AG04449 (cell line): ENCODE results near the gene ZBTB16.

Experiments used
- CTCF ChIA-PET: fragments of 350-600 bp; formaldehyde crosslinking; extraction: SDS; loops from one replicate; lab custom pipeline; 2021; ENCODE audit warnings: antibody characterized with exemption; lab: Yijun Ruan, JAX
- POLR2A ChIA-PET: fragments of 400-600, 350-600 bp; formaldehyde crosslinking; extraction: SDS; loops from one replicate; lab custom pipeline; 2020; ENCODE audit warnings: antibody characterized with exemption, inconsistent platforms; lab: Yijun Ruan, JAX
- DNase-seq: peaks from one replicate; pipeline ENCODE4 v3.0.0-alpha.2; 2010; ENCODE audit warnings: low read depth, low spot score
- H3K4me3 ChIP-seq: 2 replicates; pipeline ENCODE4 v1.5.1; 2011; ENCODE audit warnings: low read depth, mild to moderate bottlenecking, control low read depth, low read length
- CTCF ChIP-seq: IDR thresholded peaks from one replicate; pipeline ENCODE4 v1.5.1; 2011; ENCODE audit warnings: mild to moderate bottlenecking, moderate library complexity, low read length, control low read depth, inconsistent platforms; ENCODE audit not compliant: insufficient read depth; ENCODE audit errors: missing control alignments

ZBTB16 gene

DNA sequence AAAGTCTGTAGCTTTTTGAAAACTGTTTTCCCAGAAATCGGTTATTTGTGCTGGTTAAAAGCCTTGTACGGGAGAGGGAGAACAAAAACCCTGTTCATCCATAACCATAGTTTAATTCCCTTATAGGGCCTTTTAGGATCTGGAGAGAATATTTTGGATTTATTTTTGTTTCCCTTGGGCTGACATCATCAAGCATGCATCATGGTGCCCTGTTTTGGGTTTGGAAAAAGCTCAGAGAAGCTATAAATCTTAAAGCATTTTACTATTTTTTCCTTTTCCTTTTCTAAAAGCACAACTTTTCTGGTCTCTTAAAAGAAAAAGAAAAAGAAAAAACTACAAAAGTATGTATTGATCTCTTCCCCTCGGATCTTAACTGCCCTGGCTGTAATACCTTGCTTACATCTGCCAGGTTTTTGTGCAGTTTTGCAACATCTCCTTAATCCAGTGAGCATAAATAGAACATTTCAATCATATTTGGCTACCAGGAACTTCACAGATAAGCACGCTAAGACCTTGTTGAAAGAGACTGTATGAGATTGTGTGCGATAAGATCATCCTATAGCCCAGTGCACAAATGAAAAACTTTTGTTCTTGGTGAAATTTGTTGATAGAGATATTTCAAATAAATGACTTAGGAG, 88.0 kb downstream of the ZBTB16 start:
- no peak for TF ChIP-seq CTCF
- ChIA-PET CTCF (no interaction called here), POLR2A (no interaction called here)
- H3K4me3 ChIP-seq: no peak overlapping the region
- DNase-seq: no peak

- ChIA-PET POLR2A (no interaction called here), CTCF (no interaction called here)
- DNase-seq: no peak
- no peak overlapping the region for H3K4me3 ChIP-seq
- no peak for TF ChIP-seq CTCF
Observed at GRCh38 chr11:114148013-114148382, 88.5 kb downstream of the ZBTB16 start.

DNA sequence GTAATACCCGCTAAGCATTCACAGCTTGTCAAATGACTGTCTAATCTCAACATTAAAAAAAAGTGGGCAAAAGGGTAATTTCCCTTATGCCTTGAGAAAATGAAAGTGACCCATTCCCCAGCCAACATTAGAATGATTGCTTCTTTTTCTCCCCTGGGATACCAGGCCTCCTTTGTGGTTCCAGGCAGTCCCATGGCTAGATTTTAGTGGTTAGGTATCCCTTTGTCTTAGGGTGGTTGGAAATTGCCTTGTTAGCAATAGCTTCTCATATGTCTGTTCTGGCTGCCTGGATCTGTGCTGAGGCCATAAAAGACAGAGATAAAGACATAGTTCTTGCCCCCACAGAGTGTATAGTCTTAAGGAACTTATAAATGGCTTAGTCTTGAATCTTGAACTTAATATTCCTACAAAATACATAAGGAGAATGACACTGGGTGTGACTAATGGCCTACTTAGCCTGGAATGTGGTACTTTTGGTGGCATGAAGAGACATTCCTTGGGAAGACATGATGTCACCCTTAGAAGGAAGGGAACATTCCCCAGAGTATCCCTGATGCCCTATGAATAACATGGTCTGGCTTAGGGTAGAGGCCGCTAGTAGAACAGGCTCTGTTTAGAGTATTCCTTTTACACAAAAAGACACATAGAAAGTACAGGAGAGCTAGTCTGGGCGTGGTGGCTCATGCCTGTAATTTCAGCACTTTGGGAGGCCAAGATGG, 90.3 kb downstream of the ZBTB16 start:
- TF ChIP-seq CTCF: no peak
- DNase-seq: no peak
- ChIA-PET POLR2A (no interaction called here), CTCF (interaction anchor here (1.0 kb wide), 1 partner anchor 15 kb away, joined by 3 read pairs; no protein-coding TSS in a partner anchor)
- no peak overlapping the region for H3K4me3 ChIP-seq

DNA sequence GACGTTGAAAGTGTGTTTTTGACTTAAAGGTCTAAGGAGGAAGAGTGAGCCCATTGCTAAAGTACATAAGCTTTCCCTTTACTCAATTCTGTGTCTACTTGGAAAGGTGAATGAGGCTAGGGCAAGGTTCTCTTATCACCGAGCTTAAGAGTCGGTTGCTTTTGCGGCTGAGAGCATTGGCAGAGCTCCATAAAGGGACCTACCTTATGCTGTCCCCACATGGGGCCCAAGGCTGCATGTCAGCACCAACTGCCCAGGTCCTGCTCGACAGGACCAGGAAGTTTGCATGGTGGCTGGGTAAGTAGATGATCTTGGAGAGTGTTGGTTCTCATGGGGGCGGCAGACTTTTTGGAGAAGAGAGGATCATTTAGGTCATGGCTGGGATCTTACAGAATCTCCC, 91.2 kb downstream of the ZBTB16 start:
- no peak for TF ChIP-seq CTCF
- no peak overlapping the region for H3K4me3 ChIP-seq
- ChIA-PET POLR2A (no interaction called here), CTCF (no interaction called here)
- no peak for DNase-seq

- no peak overlapping the region for H3K4me3 ChIP-seq
- no peak for TF ChIP-seq CTCF
- POLR2A ChIA-PET: no interaction called here
- CTCF ChIA-PET: interaction anchor here (1.0 kb wide), 1 partner anchor 255 kb away, joined by 3 read pairs; no protein-coding TSS in a partner anchor
- no peak for DNase-seq
Observed at GRCh38 chr11:114151631-114152030, 92.1 kb downstream of the ZBTB16 start.

- POLR2A ChIA-PET: no interaction called here
- CTCF ChIA-PET: interaction anchor here (1.0 kb wide), 1 partner anchor 256 kb away, joined by 3 read pairs; no protein-coding TSS in a partner anchor
- H3K4me3 ChIP-seq: no peak overlapping the region
- no peak for TF ChIP-seq CTCF
- DNase-seq: no peak
Observed at GRCh38 chr11:114152162-114152561, 92.7 kb downstream of the ZBTB16 start.
